H9 (cell line): ENCODE data around the gene FAM174B. TPM values are rescaled to one million over a fixed set of nuclear protein-coding genes. Genes with fewer than 3 reads are reported as not detected.

Experiments used
- DNase-seq: peaks from one replicate; pipeline ENCODE4 v3.0.0-alpha.2; 2017
- H2AFZ ChIP-seq: one replicate; pipeline ENCODE4 v1.6.1; 2013; ENCODE audit warnings: mild to moderate bottlenecking, low read length, control low read depth, moderate library complexity
- H2AK5ac ChIP-seq: 2 replicates; pipeline ENCODE4 v1.6.1; 2013; ENCODE audit warnings: low read length, control low read depth, mixed read lengths; ENCODE audit not compliant: insufficient read length
- H2BK120ac ChIP-seq: one replicate; pipeline ENCODE4 v1.6.1; 2013; ENCODE audit warnings: low read depth, mild to moderate bottlenecking, low read length, control low read depth, inconsistent platforms; ENCODE audit not compliant: poor library complexity, severe bottlenecking
- H2BK12ac ChIP-seq: 2 replicates; pipeline ENCODE4 v1.6.1; 2013; ENCODE audit warnings: low read length, control low read depth, mixed read lengths, low read depth; ENCODE audit not compliant: insufficient read length
- H2BK15ac ChIP-seq: 2 replicates; pipeline ENCODE4 v1.6.1; 2013; ENCODE audit warnings: low read depth, low read length, control low read depth
- H2BK20ac ChIP-seq: one replicate; pipeline ENCODE4 v1.6.1; 2013; ENCODE audit warnings: low read depth, mild to moderate bottlenecking, low read length, control low read depth, inconsistent platforms; ENCODE audit not compliant: poor library complexity, severe bottlenecking
- H2BK5ac ChIP-seq: 2 replicates; pipeline ENCODE4 v1.6.1; 2013; ENCODE audit warnings: low read length, control low read depth, mixed read lengths; ENCODE audit not compliant: insufficient read length
- H3K14ac ChIP-seq: 2 replicates; pipeline ENCODE4 v1.6.1; 2013; ENCODE audit warnings: low read length, control low read depth; ENCODE audit not compliant: insufficient read depth
- H3K18ac ChIP-seq: 2 replicates; pipeline ENCODE4 v1.6.1; 2013; ENCODE audit warnings: low read depth, mild to moderate bottlenecking, mixed read lengths, low read length, control low read depth; ENCODE audit not compliant: insufficient read length
- H3K23ac ChIP-seq: 2 replicates; pipeline ENCODE4 v1.6.1; 2013; ENCODE audit warnings: low read length, control low read depth, mixed read lengths, low read depth; ENCODE audit not compliant: insufficient read length
- H3K23me2 ChIP-seq: 2 replicates; pipeline ENCODE4 v1.6.1; 2013; ENCODE audit warnings: low read depth, mild to moderate bottlenecking, mixed read lengths, low read length, control low read depth; ENCODE audit not compliant: insufficient read length, poor library complexity, severe bottlenecking
- H3K27ac ChIP-seq: 2 replicates; pipeline ENCODE4 v1.5.1; 2013; ENCODE audit warnings: low read length, control low read depth, mixed read lengths, low read depth; ENCODE audit not compliant: insufficient read length
- H3K27me3 ChIP-seq: 2 replicates; pipeline ENCODE4 v1.6.1; 2013; ENCODE audit warnings: low read length, control low read depth, inconsistent platforms; ENCODE audit not compliant: insufficient read depth
- H3K4ac ChIP-seq: 2 replicates; pipeline ENCODE4 v1.6.1; 2013; ENCODE audit warnings: low read depth, mild to moderate bottlenecking, control low read depth, inconsistent platforms, low read length, moderate library complexity
- H3K4me1 ChIP-seq: 2 replicates; pipeline ENCODE4 v1.6.1; 2013; ENCODE audit warnings: low read length, control low read depth, inconsistent platforms; ENCODE audit not compliant: insufficient read depth
- H3K4me2 ChIP-seq: 2 replicates; pipeline ENCODE4 v1.6.1; 2013; ENCODE audit warnings: low read length, control low read depth, mixed read lengths; ENCODE audit not compliant: insufficient read length, insufficient read depth
- H3K56ac ChIP-seq: 2 replicates; pipeline ENCODE4 v1.6.1; 2013; ENCODE audit warnings: low read depth, mild to moderate bottlenecking, mixed read lengths, low read length, control low read depth; ENCODE audit not compliant: insufficient read length
- H3K79me1 ChIP-seq: 2 replicates; pipeline ENCODE4 v1.6.1; 2013; ENCODE audit warnings: low read depth, mild to moderate bottlenecking, moderate library complexity, low read length, control low read depth, inconsistent platforms; ENCODE audit not compliant: insufficient read depth, poor library complexity, severe bottlenecking
- H3K79me2 ChIP-seq: 2 replicates; pipeline ENCODE4 v1.6.1; 2013; ENCODE audit warnings: low read length, control low read depth, inconsistent platforms; ENCODE audit not compliant: insufficient read depth
- H3K9ac ChIP-seq: 2 replicates; pipeline ENCODE4 v1.6.1; 2013; ENCODE audit warnings: low read length, control low read depth, mixed read lengths; ENCODE audit not compliant: insufficient read length; ENCODE audit errors: extremely low read depth
- H3K9me3 ChIP-seq: one replicate; pipeline ENCODE4 v1.6.1; 2013; ENCODE audit warnings: low read depth, low read length, inconsistent platforms; ENCODE audit not compliant: control insufficient read depth
- H3T11ph ChIP-seq: one replicate; pipeline ENCODE4 v1.6.1; 2013; ENCODE audit warnings: mild to moderate bottlenecking, low read length, control low read depth, inconsistent platforms
- H4K20me1 ChIP-seq: one replicate; pipeline ENCODE4 v1.6.1; 2013; ENCODE audit not compliant: control insufficient read depth, insufficient read length, insufficient read depth
- H4K5ac ChIP-seq: 2 replicates; pipeline ENCODE4 v1.6.1; 2013; ENCODE audit warnings: low read depth, mild to moderate bottlenecking, mixed read lengths, low read length, control low read depth; ENCODE audit not compliant: insufficient read length
- H4K8ac ChIP-seq: replicated peaks from 2 replicates; pipeline ENCODE4 v1.6.1; 2013; ENCODE audit warnings: low read length, control low read depth, mixed read lengths, low read depth; ENCODE audit not compliant: insufficient read length
- H4K91ac ChIP-seq: 2 replicates; pipeline ENCODE4 v1.6.1; 2013; ENCODE audit warnings: low read depth, mild to moderate bottlenecking, moderate library complexity, mixed read lengths, low read length, control low read depth; ENCODE audit not compliant: insufficient read length
- H3K27ac Mint-ChIP-seq, 3 experiments: 2 replicates in 2 of 3; 3 replicates in 1 of 3; pipeline ENCODE4 v1.8.0; 2020 to 2021; ENCODE audit warnings: mixed read lengths in 3 of 3, mild to moderate bottlenecking in 1 of 3, moderate library complexity in 1 of 3
- H3K27me3 Mint-ChIP-seq: 2 replicates; pipeline ENCODE4 v1.8.0; 2021; ENCODE audit warnings: low read depth, mild to moderate bottlenecking, moderate library complexity, mixed read lengths
- H3K36me3 Mint-ChIP-seq, 3 experiments: 2 replicates in 2 of 3; 3 replicates in 1 of 3; pipeline ENCODE4 v1.8.0; 2020 to 2021; ENCODE audit warnings: low read depth in 3 of 3, mixed read lengths in 3 of 3; ENCODE audit not compliant: insufficient read depth in 1 of 3
- H3K4me1 Mint-ChIP-seq, 2 experiments: 2 replicates each; pipeline ENCODE4 v1.8.0; 2020; ENCODE audit warnings: mixed read lengths in 2 of 2
- H3K4me3 Mint-ChIP-seq, 2 experiments: 2 replicates in 1 of 2; 3 replicates in 1 of 2; pipeline ENCODE4 v1.8.0; 2020 to 2021; ENCODE audit warnings: mild to moderate bottlenecking in 2 of 2, mixed read lengths in 2 of 2, moderate library complexity in 1 of 2
- H3K9me3 Mint-ChIP-seq, 2 experiments: 2 replicates in 1 of 2; 3 replicates in 1 of 2; pipeline ENCODE4 v1.8.0; 2020; ENCODE audit warnings: mild to moderate bottlenecking in 2 of 2, mixed read lengths in 2 of 2, moderate library complexity in 1 of 2
- WGBS: extraction: QIAGEN DNeasy Blood & Tissue Kit; methylation state at CpG from one replicate; pipeline ENCODE4 v1.1.7; 2013; ENCODE audit warnings: missing lambda C conversion rate, low lambda C conversion rate, mixed read lengths; ENCODE audit not compliant: insufficient read length; ENCODE audit errors: extremely low coverage; 5-methylcytosine and 5-hydroxymethylcytosine counted together
- total RNA-seq: library from RNA; stranded (reverse); gene quantifications from 2 replicates; pipeline ENCODE4 v1.2.1, GENCODE V29; 2021
- TF ChIP-seq, protein P1 (sequence below): fragments of 200-600 bp; sonication (generic); conservative IDR thresholded peaks from 3 replicates; pipeline ENCODE4 v1.8.0; 2021; ENCODE audit warnings: antibody characterized with exemption, mild to moderate bottlenecking

The FAM174B gene
- total RNA-seq, 1 experiment from 2014 or later = 38.0 TPM

DNA sequence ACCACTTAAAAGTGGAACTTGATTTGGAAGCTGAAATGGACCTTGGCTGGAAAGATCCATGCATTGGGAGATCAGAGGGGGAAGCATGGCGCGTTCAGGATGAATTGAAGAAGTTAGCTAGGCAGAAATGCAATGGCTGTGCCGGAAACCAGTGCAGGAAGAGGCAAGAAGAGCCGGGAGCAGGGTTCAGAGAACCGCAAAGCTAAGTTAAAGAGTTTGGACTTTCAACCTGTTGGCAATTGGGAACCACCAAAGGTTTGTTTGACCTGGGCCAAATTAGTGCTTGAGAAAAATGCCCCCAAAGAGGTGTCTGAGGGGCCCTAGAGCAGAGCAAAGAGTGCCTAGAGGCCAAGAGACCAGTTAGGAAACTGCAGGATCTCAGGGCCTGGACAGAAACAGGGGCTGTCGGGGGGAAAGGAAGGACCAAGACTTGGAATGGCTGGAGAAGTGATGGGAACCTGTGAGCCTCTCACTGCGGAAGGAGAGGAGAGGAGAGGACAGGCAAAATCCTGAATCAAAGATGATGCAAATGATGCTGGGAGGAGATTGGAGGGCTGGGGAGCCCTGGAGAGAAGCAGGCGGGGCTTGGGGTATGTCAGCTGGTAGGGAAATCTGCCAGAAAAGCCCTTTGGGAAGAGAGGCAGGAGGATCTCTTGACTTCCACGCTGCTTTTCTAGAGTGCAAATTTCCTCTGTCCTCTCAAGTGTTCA is 49.3 kb downstream of the FAM174B start:
- H3K9me3 Mint-ChIP-seq = peaks cover 28 to 29% of the 10 kb centered on the region in 2 experiments
- H3K79me1 ChIP-seq = no peaks in the 10 kb centered on the region
- no peak overlapping the region for H2AFZ ChIP-seq
- no peaks in the 10 kb centered on the region for H3K9me3 ChIP-seq
- peaks cover 13% of the 10 kb centered on the region for H3K27me3 Mint-ChIP-seq
- no peaks in the 10 kb centered on the region for H4K20me1 ChIP-seq
- H3K36me3 Mint-ChIP-seq = peaks cover 12 to 21% (median 12%) of the 10 kb centered on the region in 3 experiments
- no peak overlapping the region for H4K8ac ChIP-seq
- no peak overlapping the region for H3K27ac Mint-ChIP-seq
- peaks cover 2% of the 10 kb centered on the region; the same call in 1 of the 2 replicates for H3K4me1 ChIP-seq
- no peak overlapping the region for H3K23ac ChIP-seq
- H3K27ac ChIP-seq = no peak overlapping the region
- H3K4me1 Mint-ChIP-seq = peaks cover 14 to 20% of the 10 kb centered on the region in 2 experiments
- TF ChIP-seq, protein P1, sequence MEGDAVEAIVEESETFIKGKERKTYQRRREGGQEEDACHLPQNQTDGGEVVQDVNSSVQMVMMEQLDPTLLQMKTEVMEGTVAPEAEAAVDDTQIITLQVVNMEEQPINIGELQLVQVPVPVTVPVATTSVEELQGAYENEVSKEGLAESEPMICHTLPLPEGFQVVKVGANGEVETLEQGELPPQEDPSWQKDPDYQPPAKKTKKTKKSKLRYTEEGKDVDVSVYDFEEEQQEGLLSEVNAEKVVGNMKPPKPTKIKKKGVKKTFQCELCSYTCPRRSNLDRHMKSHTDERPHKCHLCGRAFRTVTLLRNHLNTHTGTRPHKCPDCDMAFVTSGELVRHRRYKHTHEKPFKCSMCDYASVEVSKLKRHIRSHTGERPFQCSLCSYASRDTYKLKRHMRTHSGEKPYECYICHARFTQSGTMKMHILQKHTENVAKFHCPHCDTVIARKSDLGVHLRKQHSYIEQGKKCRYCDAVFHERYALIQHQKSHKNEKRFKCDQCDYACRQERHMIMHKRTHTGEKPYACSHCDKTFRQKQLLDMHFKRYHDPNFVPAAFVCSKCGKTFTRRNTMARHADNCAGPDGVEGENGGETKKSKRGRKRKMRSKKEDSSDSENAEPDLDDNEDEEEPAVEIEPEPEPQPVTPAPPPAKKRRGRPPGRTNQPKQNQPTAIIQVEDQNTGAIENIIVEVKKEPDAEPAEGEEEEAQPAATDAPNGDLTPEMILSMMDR = no peak
- no peaks in the 10 kb centered on the region for H3K23me2 ChIP-seq
- no peaks in the 10 kb centered on the region for H3K27me3 ChIP-seq
- H3T11ph ChIP-seq = no peak overlapping the region
- H2BK12ac ChIP-seq = no peak overlapping the region
- H4K91ac ChIP-seq = no peak overlapping the region
- no peaks in the 10 kb centered on the region for H3K79me2 ChIP-seq
- H3K4ac ChIP-seq = no peak overlapping the region
- no peak overlapping the region for H3K14ac ChIP-seq
- H2BK5ac ChIP-seq = no peak overlapping the region
- H3K4me3 Mint-ChIP-seq = no peak overlapping the region
- H2BK15ac ChIP-seq = no peak overlapping the region
- H3K9ac ChIP-seq = no peak overlapping the region
- no peak overlapping the region for H4K5ac ChIP-seq
- no peak overlapping the region for H2AK5ac ChIP-seq
- H3K56ac ChIP-seq = no peak overlapping the region
- no peak overlapping the region for H3K18ac ChIP-seq
- H2BK20ac ChIP-seq = no peak overlapping the region
- no peak for DNase-seq
- H2BK120ac ChIP-seq = no peak overlapping the region
- H3K4me2 ChIP-seq = no peak overlapping the region
- whole genome bisulfite sequencing = no CpG with 5 or more reads among the region's 9 CpGs
